ENCODE measurements around the gene TLE3. TPM values are rescaled to one million over a fixed set of nuclear protein-coding genes. Genes with fewer than 3 reads are reported as not detected.

The TLE3 gene
- polyA plus RNA-seq, 2 of the 4 experiments (the other 2 are of a cell fraction) = 4.6 to 5.3 TPM

DNA sequence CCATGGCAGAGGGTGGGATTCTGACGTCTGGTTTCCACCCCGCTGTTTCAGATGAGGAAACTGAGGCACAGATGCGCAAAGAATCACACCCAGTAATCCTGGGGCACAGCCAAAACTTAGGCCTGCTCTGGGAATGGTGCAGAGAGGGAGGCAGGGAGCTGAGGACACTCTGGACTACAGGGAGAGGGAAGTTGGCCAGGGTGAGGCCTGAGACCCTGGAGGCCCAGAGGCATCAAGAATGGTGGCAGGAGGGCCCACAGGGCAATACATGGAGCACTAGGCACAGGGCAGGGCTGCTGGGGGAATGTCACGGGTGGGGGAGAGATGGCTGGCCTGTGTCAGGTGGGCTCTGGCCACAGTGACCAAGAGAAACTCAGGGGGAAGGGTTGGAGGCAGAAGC lies 63.6 kb downstream of the TLE3 start:
- TF ChIP-seq, protein P1, sequence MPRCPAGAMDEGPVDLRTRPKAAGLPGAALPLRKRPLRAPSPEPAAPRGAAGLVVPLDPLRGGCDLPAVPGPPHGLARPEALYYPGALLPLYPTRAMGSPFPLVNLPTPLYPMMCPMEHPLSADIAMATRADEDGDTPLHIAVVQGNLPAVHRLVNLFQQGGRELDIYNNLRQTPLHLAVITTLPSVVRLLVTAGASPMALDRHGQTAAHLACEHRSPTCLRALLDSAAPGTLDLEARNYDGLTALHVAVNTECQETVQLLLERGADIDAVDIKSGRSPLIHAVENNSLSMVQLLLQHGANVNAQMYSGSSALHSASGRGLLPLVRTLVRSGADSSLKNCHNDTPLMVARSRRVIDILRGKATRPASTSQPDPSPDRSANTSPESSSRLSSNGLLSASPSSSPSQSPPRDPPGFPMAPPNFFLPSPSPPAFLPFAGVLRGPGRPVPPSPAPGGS (IDR thresholded peaks at IDR 0.05) = no peak
- TF ChIP-seq BHLHE40 (IDR thresholded peaks at IDR 0.05; ENCODE audit: low read depth, low read length) = no peak
- no peak for TF ChIP-seq ZC3H11A (IDR thresholded peaks at IDR 0.05)
- no peaks in the 10 kb centered on the region for H3K9me3 ChIP-seq
- no peak for DNase-seq (ENCODE audit: low read depth in 1 of 2, low spot score in 1 of 2)
- no peak for ATAC-seq
- H3K27ac ChIP-seq = no peak overlapping the region
- H3K4me3 ChIP-seq = no peak overlapping the region
- no peak overlapping the region for H3K4me2 ChIP-seq
- ChIA-PET CTCF (interaction anchor here (1.2 kb wide), 2 partner anchors 30 to 92 kb away, joined by 3 read pairs; no protein-coding TSS in a partner anchor), POLR2A (no interaction called here)
- no peaks in the 10 kb centered on the region for H3K4me1 ChIP-seq
- WGBS (ENCODE audit: missing lambda C conversion rate) = 37% methylated on average over 4 of the region's 4 CpGs
- no peak for FAIRE-seq

DNA sequence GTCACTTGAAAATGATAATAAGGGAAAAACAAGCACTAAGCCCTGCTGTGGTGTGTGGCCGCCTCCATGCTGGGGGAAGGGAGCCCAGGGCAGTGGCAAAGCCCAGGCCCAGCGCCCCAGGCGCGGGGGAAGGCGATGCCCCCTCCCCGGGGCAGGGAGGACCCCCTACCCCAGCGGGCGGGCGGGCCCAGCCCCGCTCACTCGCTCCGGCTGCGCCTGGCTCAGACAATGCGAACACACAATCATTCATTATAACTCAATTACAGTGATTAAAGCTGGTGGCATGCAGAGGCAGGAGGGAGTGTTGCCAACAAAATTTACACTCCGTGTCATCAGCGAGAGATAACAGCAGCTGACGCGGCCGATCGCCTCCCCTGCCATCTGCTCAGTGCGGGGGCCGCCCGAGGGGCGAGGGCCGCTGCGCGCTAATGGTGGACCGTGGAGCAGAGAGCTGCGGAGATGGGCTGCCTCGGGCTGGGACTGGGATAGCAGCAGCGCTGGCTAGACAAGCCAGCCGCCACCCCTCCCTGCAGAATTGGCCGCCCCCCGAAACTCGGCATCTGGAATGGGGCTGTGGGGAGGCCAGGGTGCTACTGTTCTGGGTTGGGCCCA lies 64.1 kb downstream of the TLE3 start:
- H3K9me3 ChIP-seq = no peaks in the 10 kb centered on the region
- POLR2A ChIA-PET = no interaction called here
- 75% methylated on average over 35 of the region's 35 CpGs for WGBS (ENCODE audit: missing lambda C conversion rate)
- H3K4me2 ChIP-seq = no peak overlapping the region
- H3K4me3 ChIP-seq = no peak overlapping the region
- no peak for TF ChIP-seq TP53 (CRISPR knock-in tag; IDR thresholded peaks at IDR 0.05)
- TF ChIP-seq MAFK (IDR thresholded peaks at IDR 0.05; ENCODE audit: partially characterized antibody) = no peak
- ATAC-seq (no peak), DNase-seq (ENCODE audit: low read depth in 1 of 2, low spot score in 1 of 2) (no peak), FAIRE-seq (no peak)
- H3K27ac ChIP-seq = no peak overlapping the region
- CTCF ChIA-PET = no interaction called here
- no peaks in the 10 kb centered on the region for H3K4me1 ChIP-seq

DNA sequence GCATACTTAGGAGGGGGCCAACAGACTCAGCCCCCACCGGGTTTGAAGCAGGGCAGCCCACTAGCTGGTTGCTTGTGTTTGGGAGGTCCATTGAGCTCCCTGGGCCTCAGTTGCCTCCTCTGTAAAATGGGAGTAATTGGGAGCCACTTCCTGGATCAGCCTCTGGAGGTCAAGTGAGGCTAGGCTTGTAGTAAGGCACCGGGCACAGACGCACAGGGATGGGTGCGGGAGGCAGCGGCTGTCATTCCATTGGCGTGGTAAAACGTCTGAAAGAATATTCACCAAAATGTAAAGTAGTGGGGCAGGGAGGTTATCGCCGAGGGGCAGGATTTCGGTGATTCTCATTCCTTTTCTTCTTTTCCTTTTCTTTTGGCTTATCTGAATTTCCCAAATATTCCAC lies 64.6 kb downstream of the TLE3 start:
- ChIA-PET POLR2A (no interaction called here), CTCF (no interaction called here)
- no peaks in the 10 kb centered on the region for H3K9me3 ChIP-seq
- TF ChIP-seq PHF8 (IDR thresholded peaks at IDR 0.05; ENCODE audit: borderline replicate concordance, low read depth) (no peak), FOXS1 (CRISPR knock-in tag; IDR thresholded peaks at IDR 0.05) (no peak), KDM5A (IDR thresholded peaks at IDR 0.05) (no peak), KDM1A (IDR thresholded peaks at IDR 0.05; ENCODE audit: low read depth) (no peak), CBX2 (IDR thresholded peaks at IDR 0.05; ENCODE audit: borderline replicate concordance, low read depth) (no peak), CEBPB (IDR thresholded peaks at IDR 0.05) (no peak), ZNF302 (CRISPR knock-in tag; IDR thresholded peaks at IDR 0.05) (no peak), RAD21 (conservative IDR thresholded peaks at IDR 0.05 in 1 of 2, IDR thresholded peaks at IDR 0.05 in 1 of 2) (no peak), REST (IDR thresholded peaks at IDR 0.05) (no peak), POLR2AphosphoS2 (conservative IDR thresholded peaks at IDR 0.05; ENCODE audit: low read length) (no peak), HEYL (CRISPR knock-in tag; IDR thresholded peaks at IDR 0.05) (no peak)
- FAIRE-seq (no peak), DNase-seq (ENCODE audit: low read depth in 1 of 2, low spot score in 1 of 2) (no peak), ATAC-seq (no peak)
- H3K27ac ChIP-seq = no peak overlapping the region
- no peaks in the 10 kb centered on the region for H3K4me1 ChIP-seq
- 71% methylated on average over 10 of the region's 10 CpGs for WGBS (ENCODE audit: missing lambda C conversion rate)
- H3K4me2 ChIP-seq = no peak overlapping the region
- no peak overlapping the region for H3K4me3 ChIP-seq

DNA sequence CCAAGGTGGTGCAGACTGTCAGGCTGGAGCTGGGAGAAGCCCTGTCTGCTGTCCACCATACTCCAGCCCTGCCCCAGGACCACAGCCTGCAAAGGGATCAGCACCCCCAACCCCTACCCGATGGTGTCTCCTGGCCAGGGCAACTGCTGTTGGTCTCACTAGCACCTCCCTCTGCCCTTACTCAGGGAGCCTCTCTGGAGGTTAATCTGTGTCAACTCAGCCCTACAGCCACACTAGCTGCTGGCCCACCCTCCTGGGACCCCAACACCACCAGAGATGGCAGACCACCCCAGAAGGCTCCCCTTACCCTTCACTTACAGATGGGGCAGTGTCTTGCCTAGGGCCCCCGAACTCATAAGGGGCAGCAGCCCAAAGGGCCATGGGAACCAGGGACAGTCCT lies 65.2 kb downstream of the TLE3 start:
- Histone ChIP-seq H3K9me3 (no peaks in the 10 kb centered on the region), H3K4me2 (no peak overlapping the region), H3K4me3 (no peak overlapping the region), H3K4me1 (no peaks in the 10 kb centered on the region), H3K27ac (no peak overlapping the region)
- TF ChIP-seq HES2 (IDR thresholded peaks at IDR 0.05) = no peak
- no peak for TF ChIP-seq EHF (CRISPR knock-in tag; IDR thresholded peaks at IDR 0.05)
- TF ChIP-seq RARB (CRISPR knock-in tag; IDR thresholded peaks at IDR 0.05) = no peak
- TF ChIP-seq CHD2 (IDR thresholded peaks at IDR 0.05; ENCODE audit: low read length, partially characterized antibody) = no peak
- DNase-seq (ENCODE audit: low read depth in 1 of 2, low spot score in 1 of 2) = no peak
- no peak for ATAC-seq
- CTCF ChIA-PET = no interaction called here
- 22% methylated on average over 1 of the region's 2 CpGs for WGBS (ENCODE audit: missing lambda C conversion rate)
- POLR2A ChIA-PET = no interaction called here
- FAIRE-seq = no peak

Data from A549 (cell line).